NCI-H146 treated with DMSO at 0.1 percent for 48 hours (cell line): ENCODE data around the gene SGMS2.
"Not testable (repeated sequence)": the region's sequence is repeated elsewhere in the genome, so short reads cannot be mapped to it uniquely, and the experiment has no call there.

Source experiments
- DNase-seq: peaks from one replicate; lab custom pipeline; 2025; ENCODE audit not compliant: unreplicated experiment; lab: John Stamatoyannopoulos, UW

The SGMS2 gene

DNA sequence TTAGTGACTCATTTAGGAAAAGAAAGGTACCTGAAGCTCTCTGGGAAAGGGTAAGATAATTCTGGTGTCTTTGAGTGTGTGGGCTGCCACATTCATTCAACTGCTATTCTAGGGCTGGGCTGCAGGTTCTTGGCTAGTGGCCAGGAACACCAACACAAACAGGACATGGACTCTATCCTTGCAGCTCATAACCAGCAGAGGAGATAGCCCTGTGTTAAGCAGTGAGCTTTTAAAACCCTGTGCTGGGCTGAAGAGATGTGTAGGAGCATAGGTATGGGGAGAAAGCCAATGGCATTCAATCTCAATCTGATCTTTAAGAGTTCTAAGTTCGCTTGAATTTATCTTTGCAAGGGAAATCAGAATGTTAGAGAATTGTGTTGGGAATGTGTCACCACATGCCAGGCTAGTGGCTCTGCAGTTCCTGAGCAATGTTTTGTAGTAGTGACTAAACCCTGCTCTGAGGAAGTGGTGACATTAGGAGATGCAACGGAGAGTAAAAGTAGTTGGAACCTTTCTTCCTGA lies 39.2 kb downstream of the SGMS2 start:
- DNase-seq, result no peak

DNA sequence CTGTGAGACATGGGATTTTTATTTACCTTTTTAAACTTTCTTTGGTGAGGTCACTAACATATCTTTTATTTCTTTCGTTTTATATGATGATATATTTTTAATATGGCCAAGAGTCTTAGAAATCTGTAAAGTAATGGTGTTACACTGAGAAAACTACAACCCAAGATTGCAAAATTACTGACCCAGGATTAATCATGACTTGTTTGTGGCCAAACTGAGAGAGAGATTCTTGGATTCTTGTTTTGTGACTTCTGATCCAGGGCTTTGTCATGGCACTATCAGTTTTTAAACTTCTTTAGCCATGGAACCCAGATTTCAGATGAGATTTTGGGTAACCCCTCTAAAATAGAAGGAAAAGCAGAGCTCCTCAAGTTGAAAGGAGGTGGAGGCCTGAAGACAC lies 42.0 kb downstream of the SGMS2 start:
- DNase-seq, result no peak

DNA sequence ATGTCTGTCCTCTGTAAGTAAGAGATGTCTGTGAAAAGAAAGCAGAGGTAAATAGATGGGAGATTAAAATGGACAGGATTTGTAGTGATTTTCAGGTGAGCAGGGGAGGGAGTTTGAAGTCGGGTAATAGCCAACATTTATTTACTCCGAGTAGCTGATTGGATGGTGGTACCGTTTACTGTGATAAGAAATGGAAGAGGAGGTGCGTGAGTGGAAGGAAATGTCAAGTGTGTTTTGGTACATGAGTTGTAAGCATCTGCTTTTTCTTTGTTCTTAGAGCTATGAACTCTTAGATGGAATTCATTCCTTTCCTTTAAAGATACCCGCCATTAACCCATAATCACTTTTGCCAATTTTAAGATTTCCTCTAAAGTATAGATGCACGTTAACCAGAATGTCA lies 45.5 kb downstream of the SGMS2 start:
- DNase-seq, result no peak

- DNase-seq, result no peak
Measured at GRCh38 chr4:107870916-107871786, 46.4 kb downstream of the SGMS2 start.

- no peak for DNase-seq
Measured at GRCh38 chr4:107874024-107874423, 49.3 kb downstream of the SGMS2 start.

DNA sequence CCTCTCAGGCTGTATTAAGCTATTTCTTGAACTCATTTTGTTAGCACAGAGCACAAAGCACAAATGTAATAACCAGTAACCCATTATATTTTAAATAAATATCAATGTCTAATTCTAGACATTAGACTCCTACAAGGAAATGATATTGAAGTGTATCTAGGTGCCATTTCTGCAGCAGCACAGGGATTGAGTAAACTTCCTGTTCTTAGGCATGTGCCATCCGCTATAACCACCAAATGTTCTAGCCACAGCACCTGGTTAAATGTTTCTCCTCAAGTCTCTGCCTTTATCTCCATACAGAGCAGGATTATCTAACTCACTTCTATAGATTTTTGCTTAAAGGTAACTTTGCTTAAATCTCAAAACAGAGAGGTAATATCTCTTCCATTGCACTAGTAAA lies 51.4 kb downstream of the SGMS2 start:
- no peak for DNase-seq

DNA sequence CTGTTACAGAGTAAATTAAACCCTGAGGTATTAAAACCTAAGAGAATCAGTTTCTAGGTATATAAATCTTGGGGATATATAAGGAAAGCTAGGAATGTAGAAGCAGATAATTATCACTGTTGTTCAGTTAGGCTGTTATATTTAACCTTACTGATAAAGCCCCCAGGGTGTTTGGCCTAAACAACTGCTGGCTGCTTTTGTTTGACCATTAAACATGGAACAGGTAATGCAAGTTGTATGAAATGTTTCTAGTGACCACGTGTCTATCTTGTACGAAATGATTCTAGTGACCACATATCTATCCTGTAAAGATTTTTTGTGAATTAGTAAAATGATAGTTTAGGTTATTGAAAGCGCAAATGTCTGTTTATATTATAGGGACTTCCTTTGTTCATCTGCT lies 52.6 kb downstream of the SGMS2 start:
- DNase-seq, result peak; percentile 22

- no peak for DNase-seq
Measured at GRCh38 chr4:107885865-107886264, 61.1 kb downstream of the SGMS2 start.

DNA sequence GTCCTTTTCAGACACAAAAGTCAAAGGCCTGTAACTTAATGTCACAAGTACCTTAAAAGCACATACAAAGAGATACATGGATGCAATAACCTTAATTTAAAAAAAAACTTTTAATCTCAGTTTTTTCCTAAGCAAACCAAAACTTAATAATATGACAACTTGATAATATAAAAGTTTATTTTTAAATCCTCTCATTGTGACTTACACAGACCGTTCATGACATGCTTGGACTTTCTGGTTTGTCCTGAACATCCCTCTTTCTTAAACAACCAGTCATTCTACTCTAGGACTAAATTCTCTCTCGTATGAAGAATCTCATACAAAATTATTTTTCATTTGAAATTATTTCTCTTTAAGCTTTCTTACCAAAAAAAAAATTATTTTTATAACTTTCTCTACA lies 63.5 kb downstream of the SGMS2 start:
- DNase-seq, result no peak

- no peak for DNase-seq
Measured at GRCh38 chr4:107890779-107891178, 66.0 kb downstream of the SGMS2 start.

- no peak for DNase-seq
Measured at GRCh38 chr4:107891299-107891698, 66.6 kb downstream of the SGMS2 start.

- no peak for DNase-seq
Measured at GRCh38 chr4:107893171-107894137, 68.7 kb downstream of the SGMS2 start.

GRCh38 chr4:107894138-107894603 lies 69.4 kb downstream of the SGMS2 start:
- no peak for DNase-seq

GRCh38 chr4:107896158-107896645 lies 71.5 kb downstream of the SGMS2 start:
- DNase-seq, result no peak

GRCh38 chr4:107896646-107897045 lies 71.9 kb downstream of the SGMS2 start:
- no peak for DNase-seq

- no peak for DNase-seq
Measured at GRCh38 chr4:107897823-107898222, 73.1 kb downstream of the SGMS2 start.

DNA sequence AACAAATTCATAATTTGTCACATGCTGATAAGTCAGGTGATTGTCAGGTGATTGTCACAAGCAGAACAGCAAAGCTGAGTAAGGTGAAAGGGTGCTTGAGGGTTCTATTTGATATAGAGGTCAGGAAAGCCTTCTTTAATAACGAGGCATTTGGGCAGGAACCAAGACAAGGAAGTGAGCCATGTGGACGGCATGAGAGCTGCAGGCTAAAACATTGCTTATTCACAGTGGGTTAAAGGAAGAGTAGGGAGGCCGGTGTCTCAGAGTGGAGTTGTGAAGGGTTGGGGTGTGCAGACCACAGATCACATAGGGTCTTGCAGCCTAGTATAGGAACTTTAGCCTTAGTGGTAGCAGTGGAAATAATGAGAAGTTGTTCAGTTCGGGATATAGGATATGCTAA lies 75.3 kb downstream of the SGMS2 start:
- no peak for DNase-seq

- no peak for DNase-seq
Measured at GRCh38 chr4:107900508-107900907, 75.8 kb downstream of the SGMS2 start.

GRCh38 chr4:107901213-107901934 lies 76.6 kb downstream of the SGMS2 start:
- DNase-seq, result no peak

DNA sequence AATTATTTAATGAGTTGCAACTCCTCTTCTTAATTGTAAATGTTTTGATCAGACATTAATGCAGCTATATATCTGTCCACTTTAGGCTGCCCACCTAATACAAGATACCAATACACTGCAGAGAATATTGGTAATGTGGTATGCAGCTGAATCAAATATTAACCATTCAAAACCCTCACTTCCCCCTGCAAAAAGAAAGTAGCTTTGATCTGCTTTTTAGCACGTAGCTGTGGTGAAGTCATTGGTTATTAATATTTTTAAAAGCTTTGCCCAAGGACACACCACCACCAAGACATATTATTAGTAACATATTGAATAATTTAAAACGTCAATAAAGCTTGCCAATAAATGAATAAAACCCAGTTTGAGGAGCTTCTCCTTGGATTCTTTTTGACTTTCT lies 78.0 kb downstream of the SGMS2 start:
- DNase-seq, result no peak

GRCh38 chr4:107905082-107905481 lies 80.3 kb downstream of the SGMS2 start:
- DNase-seq, result not testable (repeated sequence)
